ENCODE results near the gene DCPS. TPM values are rescaled to one million over a fixed set of nuclear protein-coding genes. Genes with fewer than 3 reads are reported as not detected.

The DCPS gene
- total RNA-seq, 2 donors from 2014 or later, result 3.0 to 17.9 TPM

DNA sequence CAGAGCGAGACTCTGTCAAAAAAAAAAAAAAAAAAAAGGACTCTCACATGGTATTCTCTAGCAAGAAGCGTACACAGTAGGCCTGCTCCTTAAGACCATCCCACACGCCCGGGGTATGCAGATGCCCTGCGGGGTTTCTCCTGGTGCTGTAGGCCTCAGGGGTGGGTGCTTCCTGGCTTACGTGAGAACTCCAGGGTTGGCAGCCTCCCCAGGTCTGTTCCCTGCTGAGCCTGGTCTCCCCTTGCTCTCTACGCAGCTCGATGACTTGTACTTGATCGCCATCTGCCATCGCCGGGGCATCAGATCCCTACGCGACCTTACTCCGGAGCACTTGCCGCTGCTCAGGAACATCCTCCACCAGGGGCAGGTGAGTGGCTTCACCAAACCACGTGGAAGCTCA lies 39.2 kb downstream of the DCPS start:
- H3K27me3 ChIP-seq, result no peaks in the 10 kb centered on the region
- H3K36me3 ChIP-seq (replicated peaks in 1 of 2; ENCODE audit: insufficient read depth in 1 of 2, low read depth in 2 of 2), result no peaks in the 10 kb centered on the region
- TF ChIP-seq POLR2A (IDR thresholded peaks at IDR 0.05), result no peak
- TF ChIP-seq, protein P1, sequence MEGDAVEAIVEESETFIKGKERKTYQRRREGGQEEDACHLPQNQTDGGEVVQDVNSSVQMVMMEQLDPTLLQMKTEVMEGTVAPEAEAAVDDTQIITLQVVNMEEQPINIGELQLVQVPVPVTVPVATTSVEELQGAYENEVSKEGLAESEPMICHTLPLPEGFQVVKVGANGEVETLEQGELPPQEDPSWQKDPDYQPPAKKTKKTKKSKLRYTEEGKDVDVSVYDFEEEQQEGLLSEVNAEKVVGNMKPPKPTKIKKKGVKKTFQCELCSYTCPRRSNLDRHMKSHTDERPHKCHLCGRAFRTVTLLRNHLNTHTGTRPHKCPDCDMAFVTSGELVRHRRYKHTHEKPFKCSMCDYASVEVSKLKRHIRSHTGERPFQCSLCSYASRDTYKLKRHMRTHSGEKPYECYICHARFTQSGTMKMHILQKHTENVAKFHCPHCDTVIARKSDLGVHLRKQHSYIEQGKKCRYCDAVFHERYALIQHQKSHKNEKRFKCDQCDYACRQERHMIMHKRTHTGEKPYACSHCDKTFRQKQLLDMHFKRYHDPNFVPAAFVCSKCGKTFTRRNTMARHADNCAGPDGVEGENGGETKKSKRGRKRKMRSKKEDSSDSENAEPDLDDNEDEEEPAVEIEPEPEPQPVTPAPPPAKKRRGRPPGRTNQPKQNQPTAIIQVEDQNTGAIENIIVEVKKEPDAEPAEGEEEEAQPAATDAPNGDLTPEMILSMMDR (IDR thresholded peaks at IDR 0.05), result no peak
- H3K27ac ChIP-seq, result no peak overlapping the region
- ATAC-seq, result no peak
- WGBS, 2 donors, result 94% methylated on average over 11 to 16 of the region's 16 CpGs
- no peaks in the 10 kb centered on the region for H3K9me3 ChIP-seq
- no peak for DNase-seq
- no peak overlapping the region for H3K4me3 ChIP-seq
- H3K4me1 ChIP-seq, result peaks cover 35% of the 10 kb centered on the region
- intact Hi-C loops (cut with DNase I), result no loop called here

DNA sequence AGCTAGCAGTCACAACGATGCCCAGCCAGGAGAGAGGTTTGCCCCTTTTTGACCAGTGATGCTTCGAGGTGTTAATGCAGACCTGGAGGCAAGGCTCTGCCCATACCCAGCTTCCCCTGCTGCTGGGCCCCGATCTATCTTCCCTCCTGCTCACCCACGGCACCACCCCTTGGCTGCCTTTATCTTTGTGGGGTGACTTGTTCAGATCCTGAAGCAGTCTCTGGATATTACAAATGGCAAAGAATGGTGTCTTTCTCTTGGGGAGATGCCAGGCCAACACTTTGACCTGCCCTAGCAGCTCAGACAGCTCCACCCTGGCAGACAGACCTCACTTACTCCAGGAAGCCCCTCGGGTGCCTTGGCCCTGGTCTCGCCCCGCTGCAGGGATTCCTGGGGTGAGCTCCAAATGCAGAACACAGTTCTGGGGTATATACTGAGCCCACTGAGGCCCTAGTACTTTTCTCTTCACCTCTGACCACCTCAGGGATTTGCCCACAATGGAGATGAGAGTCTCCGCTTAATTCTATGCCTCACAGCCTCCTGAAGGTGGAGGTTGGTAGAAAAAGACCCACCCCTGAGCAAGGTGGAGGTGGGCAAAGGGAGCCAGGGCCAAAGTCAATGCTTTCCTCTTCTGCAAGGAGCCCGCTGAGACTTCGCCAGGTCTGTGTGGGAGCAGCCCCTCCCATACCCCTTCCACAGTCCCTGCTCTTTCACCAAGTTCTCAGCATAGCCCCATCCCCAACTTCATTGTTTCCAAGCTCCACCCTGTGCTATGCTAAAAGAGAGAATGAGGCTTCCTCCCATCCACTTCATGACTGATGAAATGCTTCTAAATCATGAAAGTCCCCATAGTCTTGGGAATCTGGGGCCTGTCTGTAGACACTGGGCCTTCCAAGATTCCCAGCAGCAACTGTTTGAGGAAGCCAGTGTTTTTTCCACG lies 40.6 kb downstream of the DCPS start:
- no peak for TF ChIP-seq POLR2A (IDR thresholded peaks at IDR 0.05)
- TF ChIP-seq, protein P1 (IDR thresholded peaks at IDR 0.05), result no peak
- no peak for DNase-seq
- H3K4me1 ChIP-seq, result peaks cover 45% of the 10 kb centered on the region
- H3K27me3 ChIP-seq, result no peaks in the 10 kb centered on the region
- H3K36me3 ChIP-seq (replicated peaks in 1 of 2; ENCODE audit: insufficient read depth in 1 of 2, low read depth in 2 of 2), result no peaks in the 10 kb centered on the region
- intact Hi-C loops (cut with DNase I), result no loop called here
- H3K9me3 ChIP-seq, result no peaks in the 10 kb centered on the region
- no peak overlapping the region for H3K4me3 ChIP-seq
- WGBS, 2 donors, result 87 to 88% methylated on average over 8 to 11 of the region's 11 CpGs
- H3K27ac ChIP-seq, result peak overlapping the region in 3 of 4 donors; percentile 73 to 85 (median 83)
- ATAC-seq, result no peak

DNA sequence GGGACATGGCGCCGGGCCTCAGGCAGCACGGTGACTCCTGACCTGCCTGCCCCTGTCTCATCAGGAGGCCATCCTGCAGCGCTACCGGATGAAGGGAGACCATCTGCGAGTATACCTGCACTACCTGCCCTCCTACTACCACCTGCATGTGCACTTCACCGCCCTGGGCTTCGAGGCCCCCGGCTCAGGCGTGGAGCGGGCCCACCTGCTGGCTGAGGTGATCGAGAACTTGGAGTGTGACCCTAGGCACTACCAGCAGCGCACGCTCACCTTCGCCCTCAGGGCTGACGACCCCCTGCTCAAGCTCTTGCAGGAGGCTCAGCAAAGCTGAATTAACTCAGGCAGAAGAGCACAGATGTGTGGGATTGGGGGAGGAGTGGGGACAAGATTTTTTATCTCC lies 41.4 kb downstream of the DCPS start:
- Histone ChIP-seq H3K27ac (peak overlapping the region; percentile 46 to 85 (median 78)), H3K4me1 (peaks cover 36% of the 10 kb centered on the region), H3K36me3 (replicated peaks in 1 of 2; ENCODE audit: insufficient read depth in 1 of 2, low read depth in 2 of 2) (no peaks in the 10 kb centered on the region), H3K9me3 (no peaks in the 10 kb centered on the region), H3K4me3 (no peak overlapping the region), H3K27me3 (no peaks in the 10 kb centered on the region)
- intact Hi-C loops (cut with DNase I), result no loop called here
- ATAC-seq (no peak), DNase-seq (no peak)
- TF ChIP-seq POLR2A (IDR thresholded peaks at IDR 0.05), result no peak
- TF ChIP-seq, protein P1 (IDR thresholded peaks at IDR 0.05), result no peak
- 90 to 94% methylated on average over 4 to 16 of the region's 16 CpGs for whole genome bisulfite sequencing, 2 donors

DNA sequence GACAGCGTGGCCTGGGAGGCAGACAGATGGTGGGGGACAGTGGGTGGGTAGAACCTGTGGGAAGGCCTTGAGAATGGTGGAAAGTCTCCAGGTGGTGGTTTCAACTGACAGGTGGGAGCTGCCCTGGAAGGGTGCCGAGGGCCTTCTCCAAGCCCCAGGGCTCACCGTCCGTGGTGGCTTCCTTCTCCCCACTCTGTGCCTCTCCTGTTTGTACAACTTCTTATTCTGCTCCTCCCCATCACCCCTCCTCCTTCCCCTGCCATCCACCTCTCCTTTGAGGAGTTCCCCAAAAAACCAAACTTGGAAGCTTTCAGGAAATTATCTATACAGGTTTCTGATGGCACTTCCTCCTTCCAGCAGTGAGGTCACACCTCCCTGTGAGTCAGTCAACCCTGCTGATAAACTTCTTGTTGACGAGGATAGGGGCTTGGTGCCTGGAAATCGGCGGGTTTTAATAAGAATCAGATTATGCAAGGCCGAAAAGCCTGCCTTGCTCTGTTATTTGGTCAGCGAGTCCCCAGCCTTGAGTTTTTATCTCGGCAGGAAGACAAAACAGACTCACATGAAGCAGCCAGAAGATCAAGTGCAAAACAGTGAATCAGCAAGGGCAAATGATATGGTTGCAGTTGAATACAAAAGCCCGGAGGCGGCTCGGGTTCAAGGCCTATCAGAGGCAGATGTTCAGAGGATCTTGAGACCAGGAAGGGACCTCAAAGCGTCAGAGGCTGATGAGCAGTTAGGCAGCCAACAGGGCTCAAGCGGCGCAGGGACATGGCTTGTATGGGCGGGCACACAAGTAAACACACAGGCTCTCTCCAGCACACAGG lies 42.1 kb downstream of the DCPS start:
- 34 to 37% methylated on average over 16 to 17 of the region's 17 CpGs for WGBS, 2 donors
- Histone ChIP-seq H3K27me3 (no peaks in the 10 kb centered on the region), H3K27ac (peak overlapping the region; percentile 46 to 85 (median 78)), H3K9me3 (no peaks in the 10 kb centered on the region), H3K4me3 (no peak overlapping the region), H3K4me1 (peaks cover 38% of the 10 kb centered on the region), H3K36me3 (replicated peaks in 1 of 2; ENCODE audit: insufficient read depth in 1 of 2, low read depth in 2 of 2) (no peaks in the 10 kb centered on the region)
- intact Hi-C loops (cut with DNase I), result no loop called here
- ATAC-seq (peak; percentile 89), DNase-seq (peak; percentile 64 to 89 (median 72))
- TF ChIP-seq, protein P1 (IDR thresholded peaks at IDR 0.05), result no peak
- TF ChIP-seq POLR2A (IDR thresholded peaks at IDR 0.05), result peak in 1 of 3 donors; percentile 12

Measured in body of pancreas (tissue), 4 donors.